Body of pancreas (tissue), 4 donors: ENCODE measurements around the gene GIPC2.

Source experiments
- CTCF ChIP-seq, 7 experiments: fragments of 450-650 bp in 4 of 7; fragments of 200-600 bp in 3 of 7; sonication (generic) in 3 of 7; IDR thresholded peaks; one replicate each; pipeline ENCODE4 v1.5.1; 2016 to 2019; ENCODE audit warnings: antibody characterized with exemption in 7 of 7
- POLR2A ChIP-seq, 3 donors: fragments of 450-650 bp; IDR thresholded peaks; one replicate each; pipeline ENCODE4 v1.6.1; 2016; ENCODE audit warnings: antibody characterized with exemption in 3 of 3, mild to moderate bottlenecking in 2 of 3

- TF ChIP-seq CTCF (IDR thresholded peaks at IDR 0.05) = no peak
- TF ChIP-seq POLR2A (IDR thresholded peaks at IDR 0.05) = no peak
Measured at GRCh38 chr1:78070758-78071157, 25.0 kb downstream of the GIPC2 start.
